Hippocampal formation (tissue), 2 donors: ENCODE measurements around the gene USP34.

ENCODE experiments used
- DNase-seq, 2 donors: peaks; one replicate each; lab custom pipeline; 2025; lab: John Stamatoyannopoulos, UW

Gene USP34

DNA sequence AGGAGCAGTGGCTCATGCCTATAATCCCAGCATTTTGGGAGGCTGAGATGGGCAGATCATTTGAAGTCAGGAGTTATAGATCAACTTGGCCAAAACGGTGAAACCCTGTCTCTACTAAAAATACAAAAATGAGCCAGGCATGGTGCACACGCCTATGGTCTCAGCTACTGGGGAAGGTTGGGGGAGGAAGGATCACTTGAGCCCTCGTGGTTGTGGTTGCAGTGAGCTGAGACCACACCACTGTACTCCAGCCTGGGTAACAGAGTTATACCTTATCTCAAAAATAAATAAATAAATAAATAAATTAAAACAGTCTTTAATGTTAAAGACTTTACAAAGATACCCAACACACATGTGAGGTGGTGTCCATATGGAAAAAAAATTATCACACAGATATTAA lies 174.9 kb downstream of the USP34 start:
- DNase-seq, result no peak

DNA sequence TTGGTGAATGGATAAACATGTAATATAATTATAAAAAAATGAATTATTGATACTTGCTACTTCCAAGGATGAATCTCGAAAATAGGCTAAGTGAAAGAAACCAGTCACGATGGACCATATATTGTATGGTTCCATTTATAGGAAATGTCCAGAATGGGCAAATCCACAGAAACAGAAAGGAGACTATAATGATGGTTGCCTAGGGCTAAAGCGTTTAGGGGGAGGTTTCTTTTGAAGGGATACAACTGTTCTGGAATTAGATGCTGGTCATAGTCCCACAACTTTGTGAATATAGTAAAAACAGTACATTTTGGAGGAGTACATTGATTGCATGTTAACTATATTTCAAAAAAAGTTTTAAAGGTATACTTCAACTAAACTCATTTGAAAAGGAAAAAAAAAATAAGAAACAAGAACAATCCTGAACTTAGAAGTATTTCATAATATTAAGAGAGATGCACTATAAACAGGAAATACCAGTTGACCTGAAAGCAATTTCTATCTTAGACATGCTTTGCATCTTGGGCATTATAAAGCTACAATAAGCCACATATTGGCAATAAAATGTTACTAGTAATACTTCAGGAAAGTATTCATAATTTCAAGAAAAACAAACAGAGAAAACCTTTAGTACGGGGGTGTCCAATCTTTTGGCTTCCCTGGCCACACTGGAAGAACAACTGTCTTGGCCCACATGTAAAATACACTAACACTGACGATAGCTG lies 178.9 kb downstream of the USP34 start:
- no peak for DNase-seq

DNA sequence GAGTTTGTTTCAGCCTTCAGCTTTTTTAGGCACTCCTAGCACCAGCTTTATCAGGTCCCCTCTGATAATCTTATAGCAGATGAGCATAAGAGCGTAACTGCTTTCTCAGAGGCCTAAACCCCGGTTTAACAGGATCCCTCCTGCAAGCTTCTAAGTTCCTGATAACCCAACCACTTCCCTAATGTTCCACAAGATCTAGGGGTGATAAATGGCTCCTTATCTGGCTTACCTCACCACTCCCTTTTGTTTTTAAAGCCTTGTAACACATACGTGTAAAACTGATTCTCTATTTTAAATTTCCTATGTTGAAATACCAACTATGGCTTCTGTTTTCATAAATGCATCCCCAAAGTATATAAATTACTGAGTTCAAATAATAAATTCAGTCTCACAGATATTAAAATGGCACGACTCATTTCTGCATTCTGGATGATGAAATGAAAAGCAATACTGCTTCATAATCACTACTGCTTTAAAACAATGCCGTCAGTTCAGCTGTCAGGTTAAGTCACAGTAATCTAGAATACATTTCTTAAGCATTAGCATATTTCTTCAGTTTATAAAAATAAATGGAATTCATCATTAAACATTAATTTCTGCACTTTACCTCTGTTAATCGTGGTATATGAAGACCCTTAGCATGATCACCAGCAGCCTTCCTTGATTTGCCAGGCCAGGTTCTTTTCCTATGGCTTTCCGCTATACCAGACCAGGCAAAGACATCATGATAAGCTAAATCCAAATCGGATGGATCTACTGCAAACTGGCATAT lies 182.6 kb downstream of the USP34 start:
- no peak for DNase-seq

DNA sequence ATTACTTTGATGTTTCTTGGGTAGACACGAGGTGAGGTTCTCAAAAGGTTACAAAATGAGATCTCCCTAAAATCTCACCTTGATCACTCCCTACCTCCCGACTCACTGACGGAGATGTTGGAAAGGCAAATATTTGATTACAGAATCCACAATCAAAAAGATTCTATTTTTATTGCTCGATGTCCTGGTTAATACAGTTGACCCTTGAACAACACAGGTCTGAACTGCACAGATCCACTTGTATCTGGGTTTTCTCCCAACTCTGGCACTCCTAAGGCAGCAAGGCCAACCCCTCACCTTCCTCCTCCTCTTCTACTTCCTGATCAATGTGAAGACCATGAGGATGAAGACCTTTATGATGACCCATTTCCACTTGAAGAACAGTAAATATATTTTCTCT lies 183.6 kb downstream of the USP34 start:
- no peak for DNase-seq

DNA sequence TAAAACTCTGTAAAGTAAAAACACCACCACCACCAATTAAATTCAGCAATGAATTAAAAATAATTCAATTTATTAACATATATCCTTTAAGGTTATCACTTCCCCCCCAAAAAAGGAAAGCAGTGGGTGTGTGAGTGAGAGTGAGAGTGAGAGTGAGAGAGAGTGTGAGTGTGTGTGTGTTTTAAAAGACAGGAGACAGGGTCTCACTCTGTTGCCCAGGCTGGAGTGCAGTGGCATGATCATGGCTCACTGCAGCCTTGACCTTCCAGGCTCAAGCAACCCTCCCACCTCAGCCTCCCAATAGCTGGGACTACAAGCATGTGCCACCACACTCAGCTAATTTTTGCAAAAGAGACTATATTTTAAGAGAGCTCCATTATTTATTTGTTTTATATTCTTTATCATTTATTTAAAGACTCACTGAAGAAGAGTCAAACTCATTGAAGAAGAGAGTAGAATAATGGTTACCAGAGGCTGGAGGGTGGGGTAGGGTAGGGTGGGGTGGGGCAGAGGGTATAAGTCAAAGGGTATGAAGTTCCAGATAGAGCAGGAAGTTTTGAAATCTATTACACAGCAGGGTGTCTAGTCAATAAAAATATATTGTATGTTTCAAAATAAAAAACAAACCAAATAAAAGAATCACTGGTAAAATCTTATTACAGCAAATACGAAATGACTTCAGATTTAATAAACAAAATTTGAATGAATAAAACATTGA lies 187.3 kb downstream of the USP34 start:
- no peak for DNase-seq

DNA sequence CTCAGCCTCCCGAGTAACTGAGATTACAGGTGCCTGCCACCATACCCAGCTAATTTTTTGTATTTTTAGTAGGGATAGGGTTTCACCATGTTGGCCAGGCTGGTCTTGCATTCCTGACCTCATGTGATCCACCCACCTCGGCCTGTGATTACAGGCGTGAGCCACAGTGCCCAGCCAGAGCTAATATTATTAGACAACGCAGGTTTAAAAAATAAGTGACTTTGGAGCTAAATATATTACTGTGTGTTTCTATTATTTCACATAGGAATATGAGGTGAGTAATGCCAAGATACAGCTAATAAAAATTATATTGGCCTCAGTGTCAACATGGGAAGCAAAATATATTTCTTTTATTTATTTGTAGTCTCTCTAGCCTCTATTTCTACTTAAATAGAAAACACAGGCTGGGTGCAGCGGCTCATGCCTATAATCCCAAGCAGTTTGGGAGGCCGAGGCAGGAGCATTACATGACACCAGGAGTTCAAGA lies 188.7 kb downstream of the USP34 start:
- no peak for DNase-seq

DNA sequence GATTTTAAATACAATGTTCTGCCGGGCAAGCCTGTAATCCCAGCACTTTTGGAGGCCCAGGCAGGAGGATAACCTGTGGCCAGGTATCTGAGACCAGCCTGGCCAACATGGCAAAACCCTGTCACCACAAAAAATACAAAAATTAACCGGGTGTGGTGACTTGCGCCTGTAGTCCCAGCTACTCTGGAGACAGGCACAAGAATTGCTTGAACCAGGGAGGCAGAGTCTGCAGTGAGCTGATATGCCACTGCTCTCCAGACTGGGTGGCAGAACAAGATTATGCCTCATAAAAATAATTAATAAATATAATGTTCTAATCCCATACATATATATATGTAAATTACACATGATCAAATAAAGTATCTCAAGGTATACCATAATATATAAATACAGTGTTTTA lies 189.6 kb downstream of the USP34 start:
- DNase-seq, result no peak

DNA sequence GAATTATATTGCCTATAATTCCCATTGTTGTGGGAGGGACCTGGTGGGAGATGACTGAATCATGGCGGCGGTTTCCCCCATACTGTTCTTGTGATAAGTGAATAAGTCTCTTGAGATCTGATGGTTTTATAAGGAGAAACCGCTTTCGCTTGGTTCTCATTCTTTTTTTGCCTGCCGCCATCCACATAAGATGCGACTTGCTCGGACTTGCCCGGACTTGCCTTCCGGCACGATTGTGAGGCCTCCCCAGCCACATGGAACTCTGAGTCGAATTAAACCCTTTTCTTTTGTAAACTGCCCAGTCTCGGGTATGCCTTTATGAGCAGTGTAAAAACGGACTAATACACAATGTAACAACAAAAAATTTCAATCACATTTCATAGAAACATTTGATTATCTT lies 193.1 kb downstream of the USP34 start:
- no peak for DNase-seq

DNA sequence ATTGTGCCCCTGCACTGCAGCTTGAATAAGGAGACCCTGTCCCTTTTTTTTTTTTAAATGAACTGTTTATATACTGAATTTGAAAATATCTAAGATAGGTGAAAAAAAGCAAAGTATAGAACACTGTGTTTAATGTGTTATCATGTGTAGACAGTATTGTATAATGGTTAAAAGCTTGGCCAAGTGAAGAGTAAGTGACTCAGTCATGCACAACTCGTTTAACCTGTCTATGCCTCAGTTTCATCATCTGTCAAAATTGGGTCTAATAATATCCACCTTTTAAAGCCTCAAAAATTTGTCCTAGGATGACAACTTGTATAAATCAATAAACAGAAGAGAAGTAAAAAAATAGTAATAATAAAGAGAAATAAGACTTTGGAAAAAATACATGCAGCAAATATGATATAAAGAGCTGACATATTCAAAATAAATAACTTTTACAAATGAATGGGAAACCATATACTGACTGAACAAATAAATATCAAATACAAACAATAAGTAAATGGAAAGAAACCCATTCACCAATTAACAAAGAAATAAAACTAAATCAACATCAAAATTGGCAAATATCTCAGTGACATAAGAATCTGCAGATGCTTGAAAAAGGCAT lies 195.2 kb downstream of the USP34 start:
- no peak for DNase-seq

DNA sequence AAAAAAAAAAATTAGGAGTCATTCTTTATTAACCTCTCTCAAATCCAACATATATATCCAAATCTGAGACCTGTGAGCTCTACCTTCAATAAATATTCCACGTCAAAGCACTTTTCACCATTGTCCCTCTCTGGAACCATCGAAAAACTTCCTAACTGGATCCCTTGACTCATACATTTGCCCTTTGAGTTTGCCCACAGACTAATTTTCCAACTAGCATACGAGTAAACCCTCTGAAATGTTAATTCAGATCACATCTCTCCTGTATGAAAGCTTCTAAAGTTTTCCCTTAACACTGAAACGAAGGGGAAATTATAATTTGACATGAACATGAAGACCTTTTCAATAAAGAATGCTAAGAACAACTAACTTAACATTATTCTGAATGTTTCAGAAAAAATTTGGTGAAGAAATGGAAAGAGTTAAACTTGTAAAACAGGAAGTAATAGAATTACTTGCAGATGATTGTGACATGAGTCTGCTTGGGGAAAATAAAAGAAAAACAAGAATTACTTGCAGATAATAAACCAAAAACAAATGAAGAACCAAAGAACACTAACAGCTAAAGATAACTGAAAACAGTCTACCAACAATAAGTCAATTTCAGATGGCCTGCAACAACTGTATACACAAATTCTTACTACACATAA lies 198.3 kb downstream of the USP34 start:
- DNase-seq, result no peak

DNA sequence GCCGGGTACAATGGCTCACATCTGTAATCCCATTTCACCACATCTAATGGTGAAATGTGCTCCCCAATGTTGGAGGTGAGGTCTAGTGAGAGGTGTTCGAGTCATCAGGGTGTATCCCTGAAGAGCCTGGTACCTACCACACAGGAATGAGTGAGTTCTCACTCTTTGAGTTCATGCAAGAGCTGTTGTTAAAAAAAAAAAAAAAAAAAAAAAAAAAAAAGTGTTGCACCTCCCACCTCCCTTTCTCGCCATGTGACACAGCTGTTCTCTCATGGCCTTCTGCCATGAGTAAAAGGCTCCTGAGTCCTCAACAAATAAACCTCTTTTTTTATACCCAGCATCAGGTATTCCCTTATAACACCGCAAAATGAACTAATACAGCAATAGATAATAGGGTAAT lies 202.6 kb downstream of the USP34 start:
- no peak for DNase-seq

DNA sequence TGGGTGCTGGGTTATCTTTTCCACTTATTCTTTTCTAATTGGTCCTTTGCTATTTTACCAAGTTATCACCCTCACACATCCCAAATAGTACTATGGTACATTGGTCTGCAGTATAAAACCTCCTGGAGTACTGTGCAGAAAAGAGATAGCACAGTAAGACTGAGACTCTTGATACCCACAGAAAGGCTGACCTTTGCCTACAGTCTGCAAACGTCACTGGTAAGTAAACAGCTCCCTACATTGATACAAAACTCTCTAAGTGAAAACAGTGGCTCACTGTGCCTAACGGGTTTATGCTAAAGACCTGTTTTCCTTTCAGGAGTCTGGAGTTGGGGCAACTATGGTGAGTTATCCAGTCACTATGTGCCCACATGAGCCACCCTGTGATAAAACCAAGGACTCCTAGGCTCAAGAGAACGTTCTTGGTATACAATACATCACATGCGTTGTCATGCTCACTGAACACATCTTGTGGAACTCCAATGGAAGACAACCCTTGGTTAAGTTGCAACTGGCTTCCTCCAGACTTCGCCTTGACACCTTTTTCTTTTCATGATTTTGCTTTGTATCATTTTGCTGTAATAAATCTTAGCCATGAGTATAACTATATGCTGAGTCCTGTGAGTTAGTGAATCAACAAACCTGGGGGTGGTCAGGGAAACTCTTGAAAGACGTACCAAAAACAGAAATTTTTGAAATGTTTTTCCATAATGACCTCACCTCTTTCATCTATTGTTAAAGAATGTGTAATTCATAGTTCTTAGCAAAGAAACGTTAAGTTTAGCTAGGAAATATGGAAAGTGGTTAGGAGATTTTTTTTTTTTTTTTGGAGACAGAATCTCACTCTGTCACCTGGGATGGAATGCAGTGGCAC lies 204.0 kb downstream of the USP34 start:
- DNase-seq, result no peak

DNA sequence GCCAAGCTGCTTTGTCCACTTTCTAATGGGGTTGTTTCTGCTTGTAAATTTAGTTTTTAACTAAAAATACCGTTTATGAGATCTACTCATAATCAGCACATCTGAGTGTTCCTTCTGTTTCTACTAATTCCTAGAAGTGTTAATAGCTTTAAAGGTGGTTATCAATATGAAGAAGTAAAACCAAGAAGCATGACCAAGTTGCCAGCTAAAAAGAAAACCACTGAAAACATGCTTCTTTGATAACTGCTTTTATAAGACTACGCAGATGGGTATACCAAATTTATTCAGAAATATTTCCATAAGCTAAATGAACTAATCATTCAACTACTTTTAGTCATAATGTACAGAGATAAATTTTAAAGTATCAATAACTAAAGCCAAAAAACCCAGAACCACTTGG lies 207.1 kb downstream of the USP34 start:
- DNase-seq, result no peak

DNA sequence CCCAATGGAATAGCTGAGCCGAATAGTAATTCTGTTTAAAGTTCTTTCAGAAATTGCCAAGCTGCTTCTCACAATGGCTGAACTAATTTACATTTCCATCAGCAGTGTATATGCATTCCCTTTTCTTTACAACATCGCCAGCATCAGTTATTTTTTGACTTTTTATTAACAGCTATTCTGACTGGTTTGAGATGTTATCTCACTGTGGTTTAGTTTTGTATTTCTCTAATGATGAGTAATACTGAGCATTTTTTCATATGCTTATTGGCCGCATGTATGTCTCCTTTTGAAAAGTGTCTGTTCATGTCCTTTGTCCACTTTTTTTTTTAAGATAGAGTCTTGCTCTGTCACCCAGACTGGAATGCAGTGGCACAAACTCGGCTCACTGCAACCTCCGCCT lies 208.2 kb downstream of the USP34 start:
- DNase-seq, result no peak

DNA sequence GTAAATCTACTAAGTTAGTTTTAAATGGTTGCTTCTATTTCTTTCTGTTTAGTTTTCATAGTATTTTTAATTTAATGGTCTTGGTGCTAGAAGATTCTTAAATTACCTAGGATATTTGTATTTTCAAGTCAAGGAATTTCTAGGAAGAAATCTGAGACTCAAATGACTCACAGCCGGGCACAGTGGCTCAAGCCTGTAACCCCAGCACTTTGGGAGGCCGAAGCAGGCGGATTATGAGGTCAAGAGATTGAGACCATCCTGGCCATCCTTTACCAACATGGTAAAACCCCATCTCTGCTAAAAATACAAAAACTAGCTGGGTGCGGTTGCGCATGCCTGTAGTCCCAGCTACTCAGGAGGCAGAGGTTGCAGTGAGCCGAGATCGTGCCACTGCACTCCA lies 213.4 kb downstream of the USP34 start:
- no peak for DNase-seq

DNA sequence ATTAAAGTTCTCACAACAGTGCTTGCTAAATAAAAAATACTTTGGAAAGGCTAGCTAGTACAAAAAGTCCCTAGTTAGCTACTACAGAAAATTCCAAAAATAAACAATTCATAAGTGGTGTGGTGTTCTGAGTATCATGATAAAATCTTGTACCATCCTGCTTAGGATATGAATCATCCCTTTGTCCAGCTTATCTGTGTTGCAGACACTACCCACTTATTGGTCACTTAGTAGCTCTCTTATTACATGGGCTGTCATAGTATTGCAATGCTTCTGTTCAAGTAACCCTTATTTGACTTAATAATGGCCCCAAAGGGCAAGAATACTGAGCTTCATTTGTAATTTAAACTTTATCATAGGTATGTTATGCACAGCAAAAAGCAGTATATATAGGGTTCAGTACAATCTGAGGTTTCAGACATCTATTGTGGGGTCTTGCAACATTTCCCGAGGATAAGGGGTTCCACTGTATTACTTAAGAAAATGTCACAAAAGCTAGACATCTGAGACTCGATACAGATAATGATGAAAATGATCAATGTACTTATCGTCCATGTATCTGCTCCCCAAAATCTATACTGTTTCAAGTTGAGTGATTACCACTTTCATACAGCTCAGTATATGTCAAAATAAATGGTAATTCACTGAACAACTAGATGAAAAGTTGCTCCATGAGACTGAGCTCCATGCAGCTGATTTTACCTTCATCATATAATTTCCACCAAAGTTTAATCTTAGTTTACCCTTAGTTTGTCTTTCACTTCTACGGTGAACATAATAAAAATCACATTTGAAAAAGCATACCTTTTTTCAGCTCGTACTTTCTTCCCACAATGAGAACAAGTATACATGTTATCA lies 215.1 kb downstream of the USP34 start:
- no peak for DNase-seq

DNA sequence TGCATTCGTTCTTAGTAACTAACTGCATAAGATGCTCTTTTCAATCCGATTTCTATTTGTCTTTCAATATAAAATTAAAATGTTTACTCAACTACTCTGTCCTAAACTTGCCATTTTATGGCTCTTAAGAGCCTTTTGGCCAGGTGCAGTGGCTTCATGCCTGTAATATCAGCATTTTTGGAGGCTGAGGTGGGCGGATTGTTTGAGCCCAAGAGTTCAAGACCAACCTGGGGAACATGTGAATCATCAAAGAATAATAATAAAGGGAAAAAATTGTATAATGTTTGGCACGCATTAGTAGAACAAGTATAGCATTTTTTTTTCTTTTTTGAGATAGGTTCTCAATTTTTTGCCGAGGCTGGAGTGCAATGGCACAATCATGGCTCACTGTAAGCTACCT lies 216.4 kb downstream of the USP34 start:
- no peak for DNase-seq

DNA sequence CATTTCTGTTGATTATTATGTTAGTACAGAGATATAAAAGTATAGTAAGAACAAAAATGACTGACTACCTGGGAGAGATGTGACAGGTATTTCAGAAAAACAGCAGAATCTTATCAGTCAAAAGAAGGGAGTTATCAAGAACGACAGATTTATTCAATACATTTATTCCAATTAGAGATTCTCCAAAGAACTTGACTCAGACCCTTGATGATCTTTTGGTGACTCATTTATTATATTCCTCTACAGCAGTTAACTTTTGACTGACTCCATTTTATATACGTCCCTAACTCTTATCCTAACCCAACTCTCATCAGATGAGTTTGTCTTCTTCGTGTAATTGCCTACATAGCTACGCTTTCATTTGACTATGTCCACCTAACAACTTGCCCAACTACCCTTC lies 217.8 kb downstream of the USP34 start:
- no peak for DNase-seq

DNA sequence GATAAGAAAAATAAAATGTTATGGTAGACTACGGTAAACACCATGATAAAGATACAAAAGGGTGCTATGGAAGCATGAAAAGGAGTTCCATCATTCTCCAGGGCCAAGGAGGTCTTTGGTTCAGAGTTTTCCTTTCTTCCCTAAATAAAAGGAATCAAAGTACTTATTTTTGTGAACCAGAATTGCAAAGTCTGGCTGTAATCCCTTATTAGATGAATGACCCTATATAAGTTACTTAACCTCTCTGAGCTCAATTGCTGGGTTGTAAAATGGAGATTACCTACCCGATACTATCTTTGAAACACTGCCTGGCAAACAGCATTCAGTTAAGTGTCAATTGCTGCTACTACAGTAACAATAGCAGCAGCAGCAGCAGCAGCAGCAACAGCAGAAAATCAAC lies 218.9 kb downstream of the USP34 start:
- no peak for DNase-seq

DNA sequence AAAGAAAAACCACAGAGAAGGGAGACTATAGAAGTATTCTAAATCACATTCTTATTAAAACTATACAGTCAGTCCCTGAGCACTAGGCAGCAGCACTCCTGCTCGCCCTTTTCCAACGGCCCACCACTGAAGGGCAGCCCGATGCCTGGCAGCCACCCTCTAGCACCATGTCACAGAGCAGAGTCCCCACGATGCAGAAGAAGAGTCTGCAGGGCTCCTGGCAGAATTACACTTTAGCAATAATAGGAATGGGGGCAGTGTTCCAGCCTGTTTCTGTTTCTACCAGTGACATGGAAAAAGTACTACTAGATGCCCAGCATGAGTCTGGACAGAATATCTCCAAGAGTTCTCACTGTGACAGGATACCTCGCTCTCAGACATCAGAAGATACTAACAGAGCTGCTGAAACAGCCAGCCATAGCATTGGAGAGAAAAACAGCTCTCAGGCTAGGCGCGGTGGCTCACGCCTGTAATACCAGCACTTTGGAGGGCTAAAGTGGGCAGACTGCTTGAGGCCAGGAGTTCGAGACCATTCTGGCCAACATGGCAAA lies 221.3 kb downstream of the USP34 start:
- no peak for DNase-seq
